Loucy (cell line): ENCODE results near the gene DIRAS1.

Experiments
- H2AFZ ChIP-seq: fragments of 200-600 bp; sonication (generic); 2 replicates; pipeline ENCODE4 v1.6.0; 2016; ENCODE audit warnings: antibody characterized with exemption, mild to moderate bottlenecking, low read length, moderate library complexity
- H3F3A ChIP-seq: fragments of 200-600 bp; 2 replicates; pipeline ENCODE4 v1.6.0; 2016; ENCODE audit warnings: antibody characterized with exemption, low read depth, mild to moderate bottlenecking
- H3K27me3 ChIP-seq: fragments of 200-600 bp; sonication (generic); 2 replicates; pipeline ENCODE4 v1.6.1; 2014; ENCODE audit warnings: low read length, mild to moderate bottlenecking; ENCODE audit not compliant: insufficient read depth, poor library complexity, severe bottlenecking
- H3K36me3 ChIP-seq: fragments of 200-600 bp; sonication (generic); 2 replicates; pipeline ENCODE4 v1.6.1; 2016; ENCODE audit warnings: low read length; ENCODE audit not compliant: insufficient read depth
- H3K4me1 ChIP-seq: fragments of 200-600 bp; sonication (generic); 2 replicates; pipeline ENCODE4 v1.5.1; 2014; ENCODE audit warnings: low read length, mild to moderate bottlenecking; ENCODE audit not compliant: insufficient read depth, poor library complexity, severe bottlenecking
- H3K4me2 ChIP-seq: fragments of 200-600 bp; sonication (generic); 2 replicates; pipeline ENCODE4 v1.6.0; 2014; ENCODE audit warnings: antibody characterized with exemption, low read length, low read depth, mild to moderate bottlenecking; ENCODE audit not compliant: poor library complexity, severe bottlenecking
- H3K4me3 ChIP-seq: fragments of 200-600 bp; sonication (generic); 2 replicates; pipeline ENCODE4 v1.5.1; 2014; ENCODE audit warnings: low read length, mild to moderate bottlenecking, mixed read lengths; ENCODE audit not compliant: poor library complexity, severe bottlenecking
- H3K79me2 ChIP-seq: fragments of 200-600 bp; sonication (generic); 2 replicates; pipeline ENCODE4 v1.6.1; 2014; ENCODE audit warnings: low read length; ENCODE audit not compliant: insufficient read depth
- H3K9ac ChIP-seq: fragments of 200-600 bp; sonication (generic); 2 replicates; pipeline ENCODE4 v1.6.0; 2014; ENCODE audit warnings: mild to moderate bottlenecking, low read depth, low read length, moderate library complexity; ENCODE audit not compliant: poor library complexity, severe bottlenecking
- H3K9me2 ChIP-seq: fragments of 200-600 bp; sonication (generic); replicated peaks from 2 replicates; pipeline ENCODE4 v1.6.1; 2016; ENCODE audit warnings: low read depth, low read length, mixed read lengths
- H3K9me3 ChIP-seq: fragments of 200-600 bp; sonication (generic); 2 replicates; pipeline ENCODE4 v1.6.1; 2014; ENCODE audit warnings: mild to moderate bottlenecking, antibody characterized with exemption, low read length, low read depth; ENCODE audit not compliant: insufficient read depth
- H4K20me1 ChIP-seq: fragments of 200-600 bp; sonication (generic); 2 replicates; pipeline ENCODE4 v1.6.0; 2014; ENCODE audit warnings: antibody characterized with exemption, low read length, mild to moderate bottlenecking; ENCODE audit not compliant: insufficient read depth, poor library complexity, severe bottlenecking
- CTCF ChIP-seq: fragments of 200-600 bp; sonication (generic); conservative IDR thresholded peaks from 2 replicates; pipeline ENCODE4 v1.5.1; 2014; ENCODE audit warnings: mild to moderate bottlenecking, antibody characterized with exemption, low read length
- EZH2phosphoT487 ChIP-seq: fragments of 200-600 bp; IDR thresholded peaks from 2 replicates; pipeline ENCODE4 v1.6.1; 2018; ENCODE audit warnings: antibody characterized with exemption, mild to moderate bottlenecking, moderate library complexity, borderline replicate concordance

DIRAS1 gene

GRCh38 chr19:2720777-2721569 is at the start of gene DIRAS1:
Gene DIRAS1 (minus strand): TSS chr19:2721372. CDS start chr19:2717806, 3,566 bp downstream.
- H3K9me3 ChIP-seq, result no peaks in the 10 kb centered on the region
- no peak within 1 kb of the TSS for H2AFZ ChIP-seq
- no peaks in the 10 kb centered on the region for H3F3A ChIP-seq
- no peaks in the 10 kb centered on the region for H3K79me2 ChIP-seq
- no peaks in the 10 kb centered on the region for H3K9me2 ChIP-seq
- H3K4me2 ChIP-seq, result no peak within 1 kb of the TSS
- no peak for TF ChIP-seq EZH2phosphoT487
- no peak for TF ChIP-seq CTCF
- no peak within 1 kb of the TSS for H3K9ac ChIP-seq
- H3K27me3 ChIP-seq, result no peaks in the 10 kb centered on the region
- H3K36me3 ChIP-seq, result no peaks in the 10 kb centered on the region
- H3K4me3 ChIP-seq, result no peak within 1 kb of the TSS
- no peaks in the 10 kb centered on the region for H4K20me1 ChIP-seq
- H3K4me1 ChIP-seq, result no peaks in the 10 kb centered on the region

GRCh38 chr19:2770055-2771013 is 49.2 kb upstream of the DIRAS1 start:
- no peaks in the 10 kb centered on the region for H3K9me2 ChIP-seq
- H3K36me3 ChIP-seq, result peaks cover 33% of the 10 kb centered on the region; the same call in 1 of the 2 replicates
- H3K27me3 ChIP-seq, result no peaks in the 10 kb centered on the region
- no peaks in the 10 kb centered on the region for H3F3A ChIP-seq
- peaks cover 37% of the 10 kb centered on the region for H4K20me1 ChIP-seq
- peaks cover 57% of the 10 kb centered on the region for H3K79me2 ChIP-seq
- H3K9ac ChIP-seq, result no peak overlapping the region
- H3K9me3 ChIP-seq, result no peaks in the 10 kb centered on the region
- peaks cover under 1% of the 10 kb centered on the region for H3K4me1 ChIP-seq
- no peak overlapping the region for H2AFZ ChIP-seq
- TF ChIP-seq EZH2phosphoT487 (no peak), CTCF (no peak)
- H3K4me2 ChIP-seq, result no peak overlapping the region
- H3K4me3 ChIP-seq, result no peak overlapping the region

- Histone ChIP-seq H3K4me3 (no peak overlapping the region), H3K27me3 (no peaks in the 10 kb centered on the region), H4K20me1 (peaks cover 26% of the 10 kb centered on the region), H3K9ac (no peak overlapping the region), H3F3A (no peaks in the 10 kb centered on the region), H2AFZ (no peak overlapping the region), H3K36me3 (peaks cover 41% of the 10 kb centered on the region; the same call in 1 of the 2 replicates), H3K9me2 (no peaks in the 10 kb centered on the region), H3K4me2 (no peak overlapping the region), H3K79me2 (peaks cover 46% of the 10 kb centered on the region), H3K4me1 (no peaks in the 10 kb centered on the region), H3K9me3 (no peaks in the 10 kb centered on the region)
- TF ChIP-seq EZH2phosphoT487 (no peak), CTCF (no peak)
Measured at GRCh38 chr19:2769218-2769617, 48.0 kb upstream of the DIRAS1 start.
